GM19467 (cell line): ENCODE data around the gene ZRSR2.

Experiments used
- ATAC-seq: cut with Tn5 transposase; IDR thresholded peaks from one replicate; pipeline ENCODE4 v1.9.1; 2021; ENCODE audit warnings: mild to moderate bottlenecking, moderate library complexity; ENCODE audit not compliant: unreplicated experiment

ZRSR2 gene

GRCh38 chrX:15849555-15849954 lies 59.3 kb downstream of the ZRSR2 start:
- ATAC-seq: no peak

- ATAC-seq: no peak
Observed at GRCh38 chrX:15853586-15854079, 63.3 kb downstream of the ZRSR2 start.

GRCh38 chrX:15854080-15854655 lies 63.9 kb downstream of the ZRSR2 start:
- peak; percentile 27 for ATAC-seq

- peak; percentile 96 for ATAC-seq
Observed at GRCh38 chrX:15854712-15855567, 64.7 kb downstream of the ZRSR2 start, which contains the start of gene AP1S2. TSS of gene AP1S2 (minus strand) at chrX:15854813. CDS start at chrX:15852524, 2,289 bp downstream.

- ATAC-seq: no peak
Observed at GRCh38 chrX:15855568-15856221, 65.4 kb downstream of the ZRSR2 start.

GRCh38 chrX:15856222-15856587 lies 65.9 kb downstream of the ZRSR2 start:
- no peak for ATAC-seq

- no peak for ATAC-seq
Observed at GRCh38 chrX:15856636-15857035, 66.4 kb downstream of the ZRSR2 start.

- no peak for ATAC-seq
Observed at GRCh38 chrX:15858051-15858450, 67.8 kb downstream of the ZRSR2 start.

GRCh38 chrX:15860921-15861320 lies 70.6 kb downstream of the ZRSR2 start:
- ATAC-seq: no peak

- ATAC-seq: no peak
Observed at GRCh38 chrX:15864023-15864422, 73.7 kb downstream of the ZRSR2 start.

- no peak for ATAC-seq
Observed at GRCh38 chrX:15864629-15865028, 74.3 kb downstream of the ZRSR2 start.

- ATAC-seq: no peak
Observed at GRCh38 chrX:15866147-15866546, 75.9 kb downstream of the ZRSR2 start.

- no peak for ATAC-seq
Observed at GRCh38 chrX:15869695-15870094, 79.4 kb downstream of the ZRSR2 start.

GRCh38 chrX:15870310-15870709 lies 80.0 kb downstream of the ZRSR2 start:
- ATAC-seq: no peak
